Astrocyte of the hippocampus (primary cell): ENCODE measurements around the gene OSBPL9.
"Not testable (repeated sequence)": the region's sequence is repeated elsewhere in the genome, so short reads cannot be mapped to it uniquely, and the experiment has no call there.

Experiments
- DNase-seq: peaks from one replicate; pipeline ENCODE4 v3.0.0; 2011; ENCODE audit warnings: low read depth, low spot score

The OSBPL9 gene

GRCh38 chr1:51708911-51709760 is 92.2 kb downstream of the OSBPL9 start:
- DNase-seq: no peak

DNA sequence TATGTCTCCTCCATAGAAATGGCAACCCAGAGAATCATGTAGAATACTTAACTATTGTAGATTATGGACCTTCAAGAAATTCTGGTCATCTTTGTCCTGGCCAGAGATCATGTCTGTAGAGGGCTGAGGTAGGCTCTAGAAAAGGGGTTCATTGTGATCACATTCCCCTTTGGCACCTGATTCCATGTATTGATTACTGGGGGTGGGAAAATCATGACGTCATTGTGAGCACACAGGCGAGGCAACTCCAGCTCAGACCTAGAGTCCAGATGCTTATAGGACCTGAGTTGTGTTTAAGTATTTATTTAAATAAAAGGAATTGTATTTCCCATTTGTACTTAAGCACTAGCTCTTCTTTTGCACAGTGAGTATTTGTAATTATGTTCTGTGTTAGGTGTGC is 93.1 kb downstream of the OSBPL9 start:
- DNase-seq: no peak

DNA sequence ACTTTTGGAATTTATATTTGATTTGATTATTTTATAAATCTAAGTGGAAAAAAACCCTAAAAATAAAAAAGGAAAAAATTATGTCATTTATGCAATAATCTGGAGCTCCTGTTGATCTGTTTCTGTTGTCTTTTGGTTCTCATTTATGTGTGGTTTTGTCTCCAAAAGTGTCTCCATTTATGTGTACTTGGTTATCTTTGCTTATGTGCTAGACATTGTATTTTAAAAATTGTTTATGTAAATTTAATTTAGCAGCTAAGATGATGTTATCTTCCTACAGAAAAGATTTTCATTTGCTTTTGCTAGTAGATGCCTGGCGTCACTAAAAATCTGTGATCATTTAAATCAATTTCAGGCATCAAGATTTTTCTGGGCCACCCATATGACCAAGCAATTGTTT is 95.7 kb downstream of the OSBPL9 start:
- DNase-seq: no peak

DNA sequence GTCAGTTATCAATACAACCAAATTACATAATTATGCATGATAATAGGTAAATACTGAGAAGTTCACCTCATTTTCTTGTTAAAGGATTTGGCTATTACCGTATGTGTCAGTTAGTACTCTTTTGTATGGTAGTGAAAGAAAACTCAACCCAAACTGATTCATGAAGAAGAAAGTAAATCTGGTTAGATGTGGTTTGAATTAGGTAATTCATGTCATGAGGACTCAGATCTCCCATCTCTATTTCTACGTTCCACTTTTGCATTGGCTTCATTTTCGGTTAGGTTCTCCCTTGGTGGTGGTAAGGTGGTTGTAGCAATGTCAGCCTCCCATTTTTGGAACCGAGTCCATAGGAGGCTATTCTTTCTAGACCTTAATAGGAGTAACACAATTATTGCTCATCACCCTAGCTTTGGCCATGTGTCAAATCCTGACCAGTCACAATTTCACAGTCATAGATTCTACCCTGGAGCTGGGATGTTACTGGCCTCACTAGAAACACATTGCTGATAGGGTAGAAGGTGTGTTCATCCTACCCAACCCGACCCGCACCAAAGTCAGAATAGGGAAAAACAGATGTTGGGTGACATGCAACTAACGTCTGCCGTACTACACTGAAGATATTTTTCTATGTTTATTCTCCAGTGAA is 97.6 kb downstream of the OSBPL9 start:
- DNase-seq: no peak

- no peak for DNase-seq
Observed at GRCh38 chr1:51715369-51715768, 98.5 kb downstream of the OSBPL9 start.

DNA sequence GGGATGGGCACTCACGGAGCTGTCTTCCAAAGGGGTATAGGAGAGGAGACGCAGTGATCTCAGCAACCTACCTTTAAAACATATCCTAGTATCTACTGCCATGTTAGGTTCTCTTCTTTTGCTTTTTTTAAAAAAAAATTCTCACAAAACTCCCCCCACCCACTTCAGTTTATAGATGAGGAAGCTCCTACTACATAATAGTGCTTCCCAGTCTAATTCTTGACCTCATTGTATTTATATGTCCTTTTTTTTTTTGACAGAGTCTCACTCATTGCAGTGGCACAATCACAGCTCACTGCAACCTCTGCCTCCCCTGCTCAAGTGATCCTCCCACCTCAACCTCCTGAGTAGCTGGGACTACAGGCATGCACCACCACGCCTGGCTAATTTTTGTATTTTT is 99.9 kb downstream of the OSBPL9 start:
- no peak for DNase-seq

DNA sequence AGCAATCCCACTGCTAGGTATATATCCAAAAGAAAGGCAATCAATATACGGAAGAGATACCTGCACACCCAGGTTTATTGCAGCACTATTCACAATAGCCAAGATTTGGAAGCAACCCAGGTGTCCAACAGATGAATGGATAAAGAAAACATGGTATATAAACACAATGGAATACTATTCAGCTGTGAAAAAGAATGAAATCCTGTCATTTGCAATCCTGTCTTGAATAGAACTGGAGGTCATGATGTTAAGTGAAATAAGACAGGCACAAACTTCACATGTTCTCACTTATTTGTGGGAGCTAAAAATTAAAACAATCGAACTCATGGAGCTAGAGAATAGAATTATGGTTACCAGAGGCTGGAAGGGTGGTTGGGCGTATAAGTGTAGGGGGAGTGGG is 101.0 kb downstream of the OSBPL9 start:
- no peak for DNase-seq

- no peak for DNase-seq
Observed at GRCh38 chr1:51719146-51719545, 102.3 kb downstream of the OSBPL9 start.

GRCh38 chr1:51724797-51725196 is 107.9 kb downstream of the OSBPL9 start:
- DNase-seq: no peak

- no peak for DNase-seq
Observed at GRCh38 chr1:51726051-51726450, 109.2 kb downstream of the OSBPL9 start.

DNA sequence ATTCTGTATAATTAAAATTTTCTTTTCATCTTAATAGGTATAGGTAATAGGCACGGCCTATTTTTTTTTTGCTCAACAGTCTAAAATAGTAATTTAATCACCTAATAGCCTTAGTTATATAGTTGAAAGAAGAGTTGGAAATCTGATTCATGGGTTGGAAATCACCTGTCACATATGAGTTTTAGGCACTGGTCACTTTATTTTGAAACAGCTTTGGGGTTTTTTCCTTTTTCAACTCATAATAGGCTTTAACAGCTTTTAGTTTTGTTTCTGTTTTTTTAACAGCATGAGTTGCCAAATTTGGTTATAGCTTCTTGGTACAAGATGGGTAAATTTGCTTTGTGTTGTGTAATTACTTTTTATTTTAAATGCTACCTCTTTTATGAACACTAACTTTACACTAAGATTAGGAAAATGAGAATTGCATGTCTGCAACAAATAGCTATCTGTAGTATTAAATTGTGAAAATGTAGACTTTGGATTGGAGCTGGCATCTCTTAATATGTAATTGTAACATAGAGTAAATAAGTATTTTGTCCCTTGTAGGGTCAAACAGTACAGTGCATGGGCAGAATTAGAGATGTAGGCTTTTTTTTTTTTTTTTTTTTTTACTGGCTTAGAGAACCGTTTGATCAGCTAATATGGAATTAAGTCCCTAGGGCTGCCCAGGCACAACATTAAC is 109.8 kb downstream of the OSBPL9 start:
- DNase-seq: no peak

DNA sequence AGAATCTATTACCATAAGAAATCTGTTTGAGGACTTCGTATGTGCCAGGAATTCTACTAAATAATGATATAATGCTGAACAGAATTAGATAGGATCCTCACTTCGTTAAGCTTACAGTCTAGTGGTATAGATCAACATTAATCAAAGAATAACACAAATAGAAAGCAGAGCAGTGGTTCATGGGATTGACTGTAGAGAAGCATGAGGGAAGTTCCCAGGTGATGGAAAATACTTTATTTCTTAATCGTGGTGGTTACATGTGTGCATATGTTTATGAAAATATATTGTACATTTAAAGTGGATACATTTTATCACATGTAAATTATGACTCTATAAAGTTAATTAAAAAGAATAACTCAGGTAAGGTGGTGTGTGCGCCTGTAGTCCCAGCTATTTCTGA is 110.5 kb downstream of the OSBPL9 start:
- no peak for DNase-seq

DNA sequence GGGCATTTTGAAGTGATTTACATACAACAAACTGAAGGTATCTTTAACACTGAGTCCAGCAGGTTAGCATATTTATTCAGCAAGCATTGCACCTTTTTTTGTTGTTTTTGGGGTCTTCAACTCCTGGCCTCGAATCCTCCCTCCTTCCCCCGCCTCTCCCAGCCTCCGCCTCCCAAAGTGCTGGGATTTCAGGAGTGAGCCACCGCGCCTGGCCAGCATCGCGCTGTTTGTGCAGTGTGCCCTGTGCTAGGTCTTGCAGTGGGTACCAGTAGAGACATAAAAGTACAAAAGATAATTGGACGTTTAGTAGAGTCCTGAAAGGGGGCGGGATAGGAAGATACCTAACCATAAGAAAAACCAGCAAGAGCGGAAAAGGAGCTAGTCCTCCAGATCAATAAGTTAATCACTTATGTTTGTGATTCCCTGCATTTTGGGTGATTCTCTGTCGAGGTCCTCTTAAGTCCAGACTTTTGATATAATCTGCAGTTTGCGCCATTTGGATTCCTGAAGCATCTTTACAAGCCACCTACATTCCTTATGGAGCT is 111.8 kb downstream of the OSBPL9 start:
- DNase-seq: no peak

- peak; percentile 96 for DNase-seq
Observed at GRCh38 chr1:51729156-51729823, 112.4 kb downstream of the OSBPL9 start.

DNA sequence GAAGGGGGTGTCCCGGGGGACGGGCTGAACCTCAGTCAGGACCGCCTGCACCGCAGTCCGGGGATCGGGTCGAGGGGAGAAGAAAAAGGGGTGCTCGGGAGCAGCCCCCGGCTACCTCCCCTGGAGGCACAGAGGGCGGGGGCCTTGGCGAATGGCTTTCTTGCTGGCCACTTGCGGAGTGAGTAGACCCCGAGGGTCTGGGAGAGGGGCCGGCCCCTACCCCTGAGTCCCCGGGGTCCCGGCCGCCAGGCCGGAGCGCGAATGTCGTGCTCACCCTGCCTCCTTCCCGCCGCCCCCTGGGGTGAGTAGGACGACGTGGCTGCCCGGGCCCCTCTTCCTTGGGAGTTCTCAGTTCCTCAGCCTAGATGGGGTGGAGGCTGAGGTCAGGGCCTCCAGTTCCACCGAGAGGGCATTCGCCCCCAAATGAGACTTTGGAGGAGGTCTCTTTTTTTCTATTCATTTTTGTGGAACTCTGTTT is 113.0 kb downstream of the OSBPL9 start:
- DNase-seq: no peak

- no peak for DNase-seq
Observed at GRCh38 chr1:51731998-51732397, 115.1 kb downstream of the OSBPL9 start.

DNA sequence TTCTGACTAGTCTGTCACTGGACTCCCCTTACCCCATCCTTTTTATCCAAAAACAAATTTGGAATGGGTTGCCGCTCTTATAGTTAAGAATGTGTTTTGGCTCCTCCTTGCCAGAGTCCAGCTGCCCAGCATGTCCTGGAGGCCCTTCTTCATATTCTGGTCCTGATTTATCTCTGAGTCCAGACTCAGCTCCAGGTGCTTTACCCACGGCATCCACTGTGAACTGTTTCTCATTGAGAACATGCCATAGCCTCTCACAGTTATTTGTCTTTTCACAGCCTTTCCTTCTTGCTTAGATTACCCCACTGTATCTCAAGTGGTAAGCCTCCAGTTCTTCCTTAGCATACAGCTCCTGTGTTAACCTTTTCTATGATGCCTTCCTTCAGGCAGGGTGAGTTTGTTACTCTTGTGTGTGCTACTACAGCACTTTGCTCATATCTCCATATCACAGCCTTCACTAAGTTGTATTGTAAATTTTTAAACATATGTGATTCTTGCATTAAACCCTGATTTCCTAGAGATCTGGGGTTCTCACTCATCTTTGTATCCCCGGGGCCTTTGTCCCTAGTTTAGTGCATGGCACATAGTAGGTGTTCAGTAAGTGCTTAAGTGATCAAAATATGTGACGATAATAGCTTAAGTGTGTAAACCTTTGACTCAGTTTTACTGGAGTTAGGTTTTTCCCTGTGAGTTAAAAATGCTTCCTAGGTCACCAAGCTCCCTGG is 116.0 kb downstream of the OSBPL9 start:
- no peak for DNase-seq

DNA sequence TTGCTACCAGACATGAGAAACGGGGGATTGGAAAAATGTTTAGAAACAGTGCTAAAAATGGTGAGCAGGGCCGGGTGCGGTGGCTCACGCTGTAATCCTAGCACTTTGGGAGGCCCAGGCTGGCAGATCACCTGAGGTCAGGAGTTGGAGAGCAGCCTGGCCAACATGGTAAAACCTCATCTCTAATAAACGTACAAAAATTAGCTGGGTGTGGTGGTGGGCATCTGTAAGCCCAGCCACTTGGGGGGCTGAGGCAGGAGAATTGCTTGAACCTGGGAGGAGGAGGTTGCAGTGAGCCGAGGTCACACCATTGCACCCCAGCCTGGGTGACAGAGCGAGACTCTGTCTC is 116.5 kb downstream of the OSBPL9 start:
- DNase-seq: not testable (repeated sequence)

DNA sequence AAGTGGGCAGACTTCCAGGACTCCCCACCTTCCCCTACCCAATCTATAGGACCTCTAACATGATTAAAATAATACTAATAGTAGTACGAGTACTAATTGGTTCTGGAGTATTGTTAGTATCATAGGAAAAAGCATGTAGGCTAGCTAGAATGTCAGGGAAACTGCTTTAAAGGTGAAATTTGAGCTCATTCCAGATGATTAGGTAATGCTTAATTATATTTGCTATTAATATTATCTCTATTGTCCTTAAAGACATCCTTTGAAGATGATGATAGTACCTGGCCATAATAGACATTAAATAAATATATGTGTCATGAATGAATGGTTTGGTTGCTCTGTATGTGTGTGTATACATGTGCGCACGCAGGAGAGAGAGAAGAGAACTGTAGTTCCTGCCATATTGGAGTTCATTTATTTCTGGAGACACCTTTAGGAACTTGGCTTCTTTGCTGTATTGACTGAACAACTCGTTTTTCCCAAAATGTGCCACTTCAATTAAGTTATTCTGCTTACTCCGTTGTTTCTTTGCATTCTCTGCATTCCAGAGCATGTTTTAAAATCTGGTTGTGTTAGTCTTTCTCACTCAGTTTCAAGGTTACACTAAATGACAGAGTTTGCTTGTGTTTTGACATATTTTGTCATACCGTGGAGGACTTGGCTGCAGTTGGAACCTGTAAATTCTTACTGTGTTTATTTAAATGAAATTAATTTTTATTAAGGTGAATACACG is 117.1 kb downstream of the OSBPL9 start:
- peak; percentile 33 for DNase-seq
